ENCODE results near the gene S100P. TPM values are rescaled to one million over a fixed set of nuclear protein-coding genes. Genes with fewer than 3 reads are reported as not detected.

S100P gene
- total and polyA plus RNA-seq, 2 of the 4 experiments (the other 2 are of a cell fraction): not detected

DNA sequence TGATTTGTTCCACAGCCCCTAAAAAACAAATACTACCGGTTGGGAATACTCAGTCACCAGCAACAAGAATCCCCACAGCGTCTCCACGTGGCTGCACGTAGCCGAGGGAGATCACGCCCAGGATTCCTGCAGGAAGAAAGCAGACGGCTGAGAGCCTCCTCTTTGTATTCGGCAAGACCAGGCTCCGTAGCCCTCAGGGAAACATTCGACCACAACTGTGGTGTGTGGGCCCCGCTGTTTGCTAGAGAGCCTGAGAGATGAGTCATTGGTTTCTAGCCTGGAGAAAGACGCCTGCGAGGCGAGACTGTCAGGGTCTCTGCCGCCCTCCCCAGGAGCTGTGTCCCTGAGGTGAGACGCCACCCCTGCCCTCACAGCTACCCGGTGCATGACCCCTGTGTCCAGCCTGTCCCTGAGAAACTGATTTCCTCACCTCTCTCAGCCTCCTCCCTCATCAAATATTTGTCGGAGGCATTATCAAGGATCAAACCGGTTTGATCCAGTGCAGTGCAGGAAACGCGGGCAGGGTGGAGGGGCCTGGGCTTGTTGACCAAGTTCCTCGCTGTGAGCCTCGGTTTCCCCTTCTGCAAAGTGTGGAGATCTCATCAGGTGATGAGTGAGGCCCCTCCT lies 4.7 kb upstream of the S100P start (continued):
- TF ChIP-seq MAFK (IDR thresholded peaks at IDR 0.05; ENCODE audit: low read depth, low read length) (no peak), CHD1 (IDR thresholded peaks at IDR 0.05; ENCODE audit: low read depth, low read length) (no peak), SMC3 (IDR thresholded peaks at IDR 0.05; ENCODE audit: low read depth, low read length) (peak; percentile 30; the same call in 1 of the 2 replicates), RFX5 (IDR thresholded peaks at IDR 0.05; ENCODE audit: low read depth, low read length) (no peak; the same call in 1 of the 2 replicates), NFE2L2 (IDR thresholded peaks at IDR 0.05; ENCODE audit: low read depth, low read length) (no peak), FOS (IDR thresholded peaks at IDR 0.05; ENCODE audit: low read depth, low read length) (peak; percentile 81), BHLHE40 (IDR thresholded peaks at IDR 0.05; ENCODE audit: low read depth, low read length) (peak; percentile 32; the same call in 1 of the 2 replicates)
